Immature natural killer cell (primary cell): ENCODE data around the gene PRPF6. TPM values are rescaled to one million over a fixed set of nuclear protein-coding genes. Genes with fewer than 3 reads are reported as not detected.

Experiments used
- polyA plus RNA-seq, 3 donors: library from polyadenylated mRNA; unstranded; fragments of 300-500 nt; fragmentation: Illumina TruSeq; gene quantifications; one replicate each; pipeline ENCODE4 v1.2.3, GENCODE V29; 2021

PRPF6 gene
- polyA plus RNA-seq, 3 donors from 2014 or later = 52.6 to 94.4 (median 63.1) TPM

Other genes with a start within 250 kb of the PRPF6 start
- gene LIME1, start 244.5 kb upstream of the PRPF6 start, polyA plus RNA-seq = 100 to 1,000 TPM; 177 to 227 (median 180) TPM
- 1 to 10 TPM; 1.5 to 3.6 (median 3.2) TPM for gene SLC2A4RG, start 241.4 kb upstream of the PRPF6 start, polyA plus RNA-seq
- under 1 TPM; 0.16 to 0.32 (median 0.32) TPM for gene ZBTB46, start 149.9 kb upstream of the PRPF6 start, polyA plus RNA-seq
- under 1 TPM in 1 of 3 donors, not detected in 2; 0.34 TPM for gene ABHD16B, start 119.6 kb upstream of the PRPF6 start, polyA plus RNA-seq
- 10 to 100 TPM; 67.5 to 90.8 (median 79.3) TPM for gene TPD52L2, start 115.9 kb upstream of the PRPF6 start, polyA plus RNA-seq
- gene DNAJC5, start 86.0 kb upstream of the PRPF6 start, polyA plus RNA-seq = 1 to 10 TPM; 1.4 to 8.2 (median 2.9) TPM
- 10 to 100 TPM; 19.3 to 35.5 (median 30.8) TPM for gene UCKL1, start 24.7 kb upstream of the PRPF6 start, polyA plus RNA-seq
- gene ZNF512B, start 11.2 kb upstream of the PRPF6 start, polyA plus RNA-seq = under 1 TPM in 2 of 3 donors, not detected in 1; 0.36 to 0.63 TPM
- 10 to 100 TPM in 1 of 3 donors, 1 to 10 TPM in 2; 6.5 to 13.2 (median 8.5) TPM for gene SAMD10, start 1.5 kb upstream of the PRPF6 start, polyA plus RNA-seq
- gene C20orf204, start 55.0 kb downstream of the PRPF6 start, polyA plus RNA-seq = not detected
- not detected for gene SOX18, start 68.5 kb downstream of the PRPF6 start, polyA plus RNA-seq
- 10 to 100 TPM; 18.9 to 26.6 (median 24.1) TPM for gene TCEA2, start 82.1 kb downstream of the PRPF6 start, polyA plus RNA-seq
- gene RGS19, start 98.4 kb downstream of the PRPF6 start, polyA plus RNA-seq = 100 to 1,000 TPM; 124 to 171 (median 132) TPM
- 1 to 10 TPM in 1 of 3 donors, under 1 TPM in 2; 0.48 to 1.3 (median 0.73) TPM for gene OPRL1, start 99.0 kb downstream of the PRPF6 start, polyA plus RNA-seq
- not detected for gene LKAAEAR1, start 103.3 kb downstream of the PRPF6 start, polyA plus RNA-seq
- not detected for gene NPBWR2, start 126.4 kb downstream of the PRPF6 start, polyA plus RNA-seq
- gene MYT1, start 183.3 kb downstream of the PRPF6 start, polyA plus RNA-seq = not detected